HT-29 (cell line): ENCODE measurements around the gene HTR1A. TPM values are rescaled to one million over a fixed set of nuclear protein-coding genes. Genes with fewer than 3 reads are reported as not detected.

Experiments used
- total RNA-seq: library from RNA; depleted of rRNA; stranded (reverse); fragments of >200 nt; shearing (Covaris generic); gene quantifications from 2 replicates; pipeline ENCODE4 v1.2.3, GENCODE V29; 2014; rRNA removed

HTR1A gene
- total RNA-seq, 1 experiment from 2014 or later = not detected

Other genes with a start within 250 kb of the HTR1A start
- gene RNF180, start 203.4 kb upstream of the HTR1A start, total RNA-seq = not detected in 2 replicates